ENCODE measurements around the gene THOC5.
A peak's percentile ranks its signal among the peaks of the same experiment; 100 is the strongest.
"Not testable (repeated sequence)": the region's sequence is repeated elsewhere in the genome, so short reads cannot be mapped to it uniquely, and the experiment has no call there.

Gene THOC5

DNA sequence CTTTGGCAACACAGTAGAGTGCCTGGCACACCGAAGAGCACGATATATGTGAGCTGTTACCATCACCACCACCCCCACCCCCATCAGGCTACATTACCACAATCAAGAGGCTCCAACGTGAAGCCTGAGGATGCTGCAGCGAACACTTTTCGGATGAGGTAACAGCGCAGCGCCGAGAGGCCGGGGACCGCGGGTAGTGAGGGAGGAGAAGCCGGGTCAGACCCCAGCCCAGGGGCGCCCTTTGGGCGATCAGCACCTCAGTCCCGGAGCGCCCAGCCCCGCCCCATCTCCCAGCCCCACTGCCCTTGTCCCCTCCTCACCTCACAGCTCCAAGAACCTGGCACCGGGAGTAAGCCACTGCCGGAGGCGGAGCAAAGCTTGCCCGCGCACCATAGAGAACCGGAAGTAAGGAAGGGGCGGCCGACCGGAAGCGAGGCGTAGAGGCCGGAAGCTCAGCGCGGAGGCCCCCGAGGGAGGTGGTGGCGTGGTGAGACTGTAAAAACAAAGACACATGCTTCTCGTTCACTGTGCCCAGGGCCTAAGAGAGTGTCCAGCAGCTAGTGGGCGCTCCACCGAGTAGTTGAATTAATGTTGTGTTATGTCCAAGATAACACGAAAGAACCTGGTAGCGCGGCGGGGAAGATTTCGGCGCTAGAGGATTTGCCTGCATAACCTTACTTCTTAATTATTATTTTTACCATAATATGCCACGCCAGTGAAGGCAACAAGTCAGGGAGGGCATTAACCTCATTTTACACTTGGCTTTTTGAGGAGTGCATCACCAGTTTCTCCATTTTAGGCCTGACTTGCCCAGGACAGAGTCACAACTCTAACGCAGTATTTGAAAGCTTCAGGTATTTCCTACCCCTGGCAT, at the start of gene THOC5:
Gene THOC5, minus strand, starts transcription at position 407 of the 874 bp plus-strand sequence. CDS start 4,610 bp downstream, outside the sequence.
- Histone ChIP-seq H3K27ac (peak within 1 kb of the TSS; percentile 76), H3K4me3 (ENCODE audit: low read depth, low read length) (peak within 1 kb of the TSS; percentile 66), H3K27me3 (replicated peaks) (no peaks in the 10 kb centered on the region), H3K36me3 (replicated peaks) (peaks cover 27% of the 10 kb centered on the region)
- TF ChIP-seq, protein P1, sequence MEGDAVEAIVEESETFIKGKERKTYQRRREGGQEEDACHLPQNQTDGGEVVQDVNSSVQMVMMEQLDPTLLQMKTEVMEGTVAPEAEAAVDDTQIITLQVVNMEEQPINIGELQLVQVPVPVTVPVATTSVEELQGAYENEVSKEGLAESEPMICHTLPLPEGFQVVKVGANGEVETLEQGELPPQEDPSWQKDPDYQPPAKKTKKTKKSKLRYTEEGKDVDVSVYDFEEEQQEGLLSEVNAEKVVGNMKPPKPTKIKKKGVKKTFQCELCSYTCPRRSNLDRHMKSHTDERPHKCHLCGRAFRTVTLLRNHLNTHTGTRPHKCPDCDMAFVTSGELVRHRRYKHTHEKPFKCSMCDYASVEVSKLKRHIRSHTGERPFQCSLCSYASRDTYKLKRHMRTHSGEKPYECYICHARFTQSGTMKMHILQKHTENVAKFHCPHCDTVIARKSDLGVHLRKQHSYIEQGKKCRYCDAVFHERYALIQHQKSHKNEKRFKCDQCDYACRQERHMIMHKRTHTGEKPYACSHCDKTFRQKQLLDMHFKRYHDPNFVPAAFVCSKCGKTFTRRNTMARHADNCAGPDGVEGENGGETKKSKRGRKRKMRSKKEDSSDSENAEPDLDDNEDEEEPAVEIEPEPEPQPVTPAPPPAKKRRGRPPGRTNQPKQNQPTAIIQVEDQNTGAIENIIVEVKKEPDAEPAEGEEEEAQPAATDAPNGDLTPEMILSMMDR (IDR thresholded peaks at IDR 0.05; ENCODE audit: low read depth, low read length, missing control alignments) = peak; percentile 83
- in situ Hi-C loops (cut with HindIII; ENCODE audit: low pct_ligation_motif_present, low sequenced_read_pairs) = no loop called here
- DNase-seq = peak; percentile 94

DNA sequence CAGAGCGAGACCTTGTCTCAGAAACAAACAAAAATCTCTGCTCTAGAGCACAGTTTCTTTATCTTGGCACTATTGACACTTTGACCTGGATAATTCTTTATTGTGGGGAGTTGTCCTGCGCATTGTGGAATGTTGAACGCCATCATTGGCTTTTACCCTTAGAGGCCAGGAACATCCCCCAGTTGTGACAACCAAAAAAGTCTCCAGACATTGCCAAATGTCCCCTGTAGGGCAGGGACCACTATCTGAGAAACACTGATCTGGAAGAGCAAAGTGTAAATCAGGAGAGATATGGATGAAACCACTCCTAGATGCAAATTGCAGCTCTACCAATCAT, 45.1 kb upstream of the THOC5 start:
- H3K27me3 ChIP-seq (replicated peaks) = no peaks in the 10 kb centered on the region
- TF ChIP-seq, protein P1 (IDR thresholded peaks at IDR 0.05; ENCODE audit: low read depth, low read length, missing control alignments) = no peak
- DNase-seq = no peak
- H3K27ac ChIP-seq = no peak overlapping the region
- in situ Hi-C loops (cut with HindIII; ENCODE audit: low pct_ligation_motif_present, low sequenced_read_pairs) = no loop called here
- no peaks in the 10 kb centered on the region for H3K36me3 ChIP-seq (replicated peaks)
- no peak overlapping the region for H3K4me3 ChIP-seq (ENCODE audit: low read depth, low read length)

- H3K27ac ChIP-seq; in situ Hi-C loops (cut with HindIII; ENCODE audit: low pct_ligation_motif_present, low sequenced_read_pairs); H3K27me3 ChIP-seq (replicated peaks); H3K4me3 ChIP-seq (ENCODE audit: low read depth, low read length); H3K36me3 ChIP-seq (replicated peaks); DNase-seq: not testable (repeated sequence)
These were observed 44.5 kb upstream of the THOC5 start for GRCh38 chr22:29597871-29598683.

DNA sequence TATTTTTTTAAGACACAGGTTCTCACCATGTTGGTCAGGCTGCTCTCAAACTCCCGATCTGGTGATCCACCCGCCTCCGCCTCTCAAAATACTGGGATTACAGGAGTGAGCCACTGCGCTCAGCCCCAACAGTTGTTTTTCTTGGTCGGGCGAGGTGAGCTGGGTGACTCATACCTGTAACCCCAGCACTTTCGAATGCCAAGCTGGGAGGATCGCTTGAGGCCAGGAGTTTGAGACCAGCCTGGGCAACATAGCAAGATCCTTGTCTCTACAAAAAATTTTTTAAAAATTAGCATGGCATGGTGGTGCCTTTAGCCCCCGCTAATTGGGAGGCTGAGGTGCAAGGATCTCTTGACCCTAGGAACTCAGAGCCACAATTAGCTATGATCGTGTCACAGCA, 42.9 kb upstream of the THOC5 start:
- no peaks in the 10 kb centered on the region for H3K36me3 ChIP-seq (replicated peaks)
- in situ Hi-C loops (cut with HindIII; ENCODE audit: low pct_ligation_motif_present, low sequenced_read_pairs) = no loop called here
- DNase-seq = no peak
- H3K4me3 ChIP-seq (ENCODE audit: low read depth, low read length) = no peak overlapping the region
- TF ChIP-seq, protein P1 (IDR thresholded peaks at IDR 0.05; ENCODE audit: low read depth, low read length, missing control alignments) = no peak
- H3K27me3 ChIP-seq (replicated peaks) = no peaks in the 10 kb centered on the region
- no peak overlapping the region for H3K27ac ChIP-seq

- H3K4me3 ChIP-seq (ENCODE audit: low read depth, low read length); DNase-seq; in situ Hi-C loops (cut with HindIII; ENCODE audit: low pct_ligation_motif_present, low sequenced_read_pairs); H3K36me3 ChIP-seq (replicated peaks); H3K27me3 ChIP-seq (replicated peaks); H3K27ac ChIP-seq: not testable (repeated sequence)
These were observed 40.9 kb upstream of the THOC5 start for GRCh38 chr22:29594447-29594846.

DNA sequence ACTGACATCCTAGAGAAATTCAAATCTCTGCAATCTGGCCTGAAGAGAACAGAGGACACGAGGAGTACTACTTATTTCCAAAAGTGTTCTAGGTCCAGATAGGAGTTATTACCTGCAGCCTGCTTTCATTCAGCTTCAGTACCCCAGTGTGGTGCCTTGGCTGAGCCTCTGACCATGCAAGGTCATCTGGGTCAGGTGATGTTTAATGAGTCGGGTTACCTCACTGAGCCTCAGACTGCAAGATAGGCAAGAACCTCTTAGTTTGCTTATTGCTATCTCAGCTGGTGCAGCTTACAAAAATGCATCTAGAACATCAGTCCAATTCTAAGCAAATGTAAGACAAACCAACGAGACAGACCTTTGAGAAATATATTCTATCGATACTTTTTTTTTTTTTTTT, 40.4 kb upstream of the THOC5 start:
- no peak for DNase-seq
- in situ Hi-C loops (cut with HindIII; ENCODE audit: low pct_ligation_motif_present, low sequenced_read_pairs) = no loop called here
- TF ChIP-seq, protein P1 (IDR thresholded peaks at IDR 0.05; ENCODE audit: low read depth, low read length, missing control alignments) = no peak
- Histone ChIP-seq H3K27ac (no peak overlapping the region), H3K27me3 (replicated peaks) (no peaks in the 10 kb centered on the region), H3K36me3 (replicated peaks) (no peaks in the 10 kb centered on the region), H3K4me3 (ENCODE audit: low read depth, low read length) (no peak overlapping the region)
